AG04449 (cell line): Measurements from ENCODE around the gene RAB11A.
"Not testable (repeated sequence)": the region's sequence is repeated elsewhere in the genome, so short reads cannot be mapped to it uniquely, and the experiment has no call there.

Experiments
- CTCF ChIA-PET: fragments of 350-600 bp; formaldehyde crosslinking; extraction: SDS; loops from one replicate; lab custom pipeline; 2021; ENCODE audit warnings: antibody characterized with exemption; lab: Yijun Ruan, JAX
- POLR2A ChIA-PET: fragments of 400-600, 350-600 bp; formaldehyde crosslinking; extraction: SDS; loops from one replicate; lab custom pipeline; 2020; ENCODE audit warnings: antibody characterized with exemption, inconsistent platforms; lab: Yijun Ruan, JAX
- DNase-seq: peaks from one replicate; pipeline ENCODE4 v3.0.0-alpha.2; 2010; ENCODE audit warnings: low read depth, low spot score
- H3K4me3 ChIP-seq: 2 replicates; pipeline ENCODE4 v1.5.1; 2011; ENCODE audit warnings: low read depth, mild to moderate bottlenecking, control low read depth, low read length
- TF ChIP-seq, protein P1 (sequence below): IDR thresholded peaks from one replicate; pipeline ENCODE4 v1.5.1; 2011; ENCODE audit warnings: mild to moderate bottlenecking, moderate library complexity, low read length, control low read depth, inconsistent platforms; ENCODE audit not compliant: insufficient read depth; ENCODE audit errors: missing control alignments

Gene RAB11A

DNA sequence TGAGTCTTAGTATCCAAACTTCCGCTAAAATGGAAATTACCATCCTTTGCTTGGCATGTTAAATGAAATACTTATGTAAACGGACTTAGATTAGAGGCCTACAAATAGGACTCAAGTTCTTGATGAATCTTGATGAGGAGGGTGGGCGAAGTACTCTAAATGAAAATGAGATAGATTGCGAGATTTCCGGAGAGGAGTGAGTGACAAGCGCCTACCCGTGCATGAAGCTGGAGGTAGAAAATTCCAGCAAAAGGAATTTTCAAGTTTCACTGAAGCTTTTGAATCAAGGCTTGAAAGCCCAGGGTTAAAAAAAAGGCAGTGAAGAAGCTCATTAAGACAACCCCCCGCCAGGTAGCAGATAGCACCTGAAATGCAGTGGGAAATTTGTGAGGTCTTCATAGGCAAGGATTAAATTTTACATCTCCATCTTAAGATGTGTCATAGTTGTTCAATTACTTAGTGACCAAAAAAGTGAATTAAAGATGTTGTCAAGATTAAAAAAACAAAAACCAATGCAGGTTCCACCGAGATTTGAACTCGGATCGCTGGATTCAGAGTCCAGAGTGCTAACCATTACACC, 655 bp upstream of the RAB11A start:
- CTCF ChIA-PET = interaction anchor here (0.6 to 5.3 kb wide), 10 partner anchors 10 to 420 kb away, joined by 3 to 35 read pairs (median 4); partner anchors contain the start of gene INTS14
- POLR2A ChIA-PET = interaction anchor here (0.5 to 1.7 kb wide), 6 partner anchors 12 to 1271 kb away, joined by 3 to 16 read pairs (median 4); partner anchors contain the start of genes DENND4A and INTS14
- DNase-seq = no peak
- peak overlapping the region; percentile 97 for H3K4me3 ChIP-seq
- TF ChIP-seq, protein P1, sequence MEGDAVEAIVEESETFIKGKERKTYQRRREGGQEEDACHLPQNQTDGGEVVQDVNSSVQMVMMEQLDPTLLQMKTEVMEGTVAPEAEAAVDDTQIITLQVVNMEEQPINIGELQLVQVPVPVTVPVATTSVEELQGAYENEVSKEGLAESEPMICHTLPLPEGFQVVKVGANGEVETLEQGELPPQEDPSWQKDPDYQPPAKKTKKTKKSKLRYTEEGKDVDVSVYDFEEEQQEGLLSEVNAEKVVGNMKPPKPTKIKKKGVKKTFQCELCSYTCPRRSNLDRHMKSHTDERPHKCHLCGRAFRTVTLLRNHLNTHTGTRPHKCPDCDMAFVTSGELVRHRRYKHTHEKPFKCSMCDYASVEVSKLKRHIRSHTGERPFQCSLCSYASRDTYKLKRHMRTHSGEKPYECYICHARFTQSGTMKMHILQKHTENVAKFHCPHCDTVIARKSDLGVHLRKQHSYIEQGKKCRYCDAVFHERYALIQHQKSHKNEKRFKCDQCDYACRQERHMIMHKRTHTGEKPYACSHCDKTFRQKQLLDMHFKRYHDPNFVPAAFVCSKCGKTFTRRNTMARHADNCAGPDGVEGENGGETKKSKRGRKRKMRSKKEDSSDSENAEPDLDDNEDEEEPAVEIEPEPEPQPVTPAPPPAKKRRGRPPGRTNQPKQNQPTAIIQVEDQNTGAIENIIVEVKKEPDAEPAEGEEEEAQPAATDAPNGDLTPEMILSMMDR = no peak

DNA sequence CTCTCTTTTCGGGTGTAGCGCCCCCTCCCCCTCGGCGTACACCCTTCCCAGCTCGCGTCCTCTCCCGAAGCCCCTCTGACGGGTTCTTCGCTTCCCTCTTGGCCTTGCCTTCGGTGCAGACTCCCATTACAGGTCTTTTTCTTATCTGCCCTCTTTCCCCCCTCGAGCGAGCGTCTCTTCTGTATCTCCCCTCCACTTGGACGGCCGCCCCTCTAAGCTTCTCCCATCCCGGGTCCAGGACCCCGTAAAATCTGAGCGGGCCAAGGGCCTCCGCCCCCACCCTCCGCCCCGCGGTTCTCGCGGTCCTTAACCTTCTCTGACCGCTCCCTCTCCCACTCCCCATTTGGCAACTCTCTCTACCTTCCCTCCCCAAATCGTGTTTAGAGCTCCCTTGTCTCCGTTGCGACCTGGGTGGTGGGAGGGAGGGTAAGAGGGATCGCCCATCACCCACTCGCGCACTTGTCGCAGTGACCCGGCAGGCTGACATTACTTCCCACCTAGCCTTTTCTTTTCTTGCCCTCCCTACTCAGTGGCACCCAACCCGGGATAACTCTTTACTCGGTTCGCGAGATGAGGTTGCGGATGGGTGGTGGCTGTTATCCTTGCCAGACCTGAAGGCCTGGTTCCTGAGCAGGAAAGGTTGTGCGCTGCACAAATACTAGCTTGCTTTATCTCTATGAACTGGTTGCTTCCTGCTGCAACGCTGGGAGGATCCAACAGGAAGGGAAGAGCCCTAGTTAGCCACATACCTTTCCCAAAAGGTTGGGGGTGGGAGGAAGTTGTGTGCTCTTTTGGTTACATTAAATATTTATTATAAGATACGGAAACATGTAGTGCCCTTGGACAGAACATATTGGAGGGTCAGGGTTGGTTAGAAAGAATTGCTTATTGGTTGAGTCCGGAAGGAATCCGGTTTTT, 922 bp downstream of the RAB11A start:
- TF ChIP-seq, protein P1 = no peak
- ChIA-PET CTCF (interaction anchor here (0.8 to 5.3 kb wide), 9 partner anchors 12 to 418 kb away, joined by 3 to 35 read pairs (median 4); partner anchors contain the start of gene INTS14), POLR2A (interaction anchor here (0.6 to 1.7 kb wide), 7 partner anchors 9 to 333 kb away, joined by 3 to 8 read pairs (median 3); partner anchors contain the start of genes DENND4A and INTS14)
- no peak for DNase-seq
- peak overlapping the region; percentile 97 for H3K4me3 ChIP-seq

- peak overlapping the region; percentile 97 for H3K4me3 ChIP-seq
- TF ChIP-seq, protein P1 = no peak
- ChIA-PET POLR2A (interaction anchor here (1.0 kb wide), 1 partner anchor 260 kb away, joined by 3 read pairs; the partner anchor contains the start of gene INTS14), CTCF (interaction anchor here (1.6 to 5.3 kb wide), 2 partner anchors 232 to 234 kb away, joined by 4 to 25 read pairs; no protein-coding TSS in a partner anchor)
- no peak for DNase-seq
Measured at GRCh38 chr15:65870889-65871533, 1.7 kb downstream of the RAB11A start.

DNA sequence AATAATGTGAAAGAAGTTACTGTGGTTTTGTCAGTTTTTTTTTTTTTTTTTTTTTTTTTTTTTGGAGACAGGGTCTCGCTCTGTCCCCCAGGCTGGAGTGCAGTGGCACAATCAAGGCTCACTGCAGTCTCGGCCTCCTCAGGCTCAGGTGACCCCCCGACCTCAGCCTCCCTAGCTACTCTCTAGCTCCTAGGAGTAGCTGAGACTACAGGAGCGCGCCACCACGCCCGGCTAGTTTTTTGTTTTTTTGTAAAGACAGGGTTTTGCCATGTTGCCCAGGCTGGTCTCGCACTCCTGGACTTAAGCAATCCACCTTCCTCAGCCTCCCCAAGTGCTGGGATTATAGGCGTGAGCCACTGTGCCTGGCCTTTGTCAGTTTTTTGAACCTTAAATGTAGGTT, 2.6 kb downstream of the RAB11A start:
- H3K4me3 ChIP-seq, DNase-seq, POLR2A ChIA-PET: not testable (repeated sequence)
- CTCF ChIA-PET = interaction anchor here (5.3 kb wide), 1 partner anchor 233 kb away, joined by 25 read pairs; no protein-coding TSS in a partner anchor

- CTCF ChIA-PET = interaction anchor here (0.9 to 5.3 kb wide), 2 partner anchors 16 to 234 kb away, joined by 4 to 25 read pairs; no protein-coding TSS in a partner anchor
- DNase-seq, H3K4me3 ChIP-seq, POLR2A ChIA-PET: not testable (repeated sequence)
Measured at GRCh38 chr15:65872596-65872995, 3.3 kb downstream of the RAB11A start.

- DNase-seq = no peak
- POLR2A ChIA-PET = no interaction called here
- H3K4me3 ChIP-seq = no peak overlapping the region
- CTCF ChIA-PET = interaction anchor here (0.9 kb wide), 1 partner anchor 17 kb away, joined by 4 read pairs; no protein-coding TSS in a partner anchor
- TF ChIP-seq, protein P1 = no peak
Measured at GRCh38 chr15:65873256-65873655, 4.0 kb downstream of the RAB11A start.
